Activated CD4-positive, CD25-positive, alpha-beta regulatory T cell treated with anti-CD3 and anti-CD28 coated beads, Interleukin-2, amount 50 U/mL, for 16 hours (primary cell): ENCODE results near the gene FBXO17.
"Not testable (repeated sequence)": the region's sequence is repeated elsewhere in the genome, so short reads cannot be mapped to it uniquely, and the experiment has no call there.

Experiments used
- DNase-seq: peaks from one replicate; pipeline ENCODE4 v3.0.0-alpha.2; 2020; ENCODE audit warnings: low read depth, low spot score

Gene FBXO17

DNA sequence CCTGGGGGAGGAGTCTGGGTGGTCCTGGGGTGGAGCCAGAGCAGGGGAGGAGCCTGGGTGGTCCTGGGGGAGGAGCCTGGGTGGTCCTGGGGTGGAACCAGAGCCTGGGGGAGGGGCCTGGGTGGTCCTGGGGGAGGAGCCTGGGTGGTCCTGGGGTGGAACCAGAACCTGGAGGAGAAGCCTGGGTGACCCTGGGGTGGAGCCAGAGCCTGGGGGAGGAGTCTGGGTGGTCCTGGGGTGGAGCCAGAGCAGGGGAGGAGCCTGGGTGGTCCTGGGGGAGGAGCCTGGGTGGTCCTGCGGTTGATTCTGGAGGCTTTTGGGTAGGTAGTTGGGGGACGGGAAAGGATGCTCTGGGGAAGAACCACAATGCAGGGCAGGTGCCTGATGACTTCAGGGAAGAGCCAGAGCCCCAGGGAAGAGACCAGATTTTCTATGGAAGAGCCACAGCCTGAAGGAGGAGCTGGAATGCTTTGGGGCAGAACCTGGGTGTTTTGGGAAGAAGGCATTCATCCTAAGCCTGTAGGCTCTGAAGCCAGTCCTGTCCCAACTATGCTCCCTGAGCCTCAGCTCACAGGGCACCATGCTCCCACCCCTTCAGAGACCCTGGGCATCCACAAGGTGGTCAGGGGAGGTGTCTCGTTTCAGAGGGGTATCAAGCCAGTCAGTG, 29.8 kb downstream of the FBXO17 start:
- DNase-seq, result no peak

DNA sequence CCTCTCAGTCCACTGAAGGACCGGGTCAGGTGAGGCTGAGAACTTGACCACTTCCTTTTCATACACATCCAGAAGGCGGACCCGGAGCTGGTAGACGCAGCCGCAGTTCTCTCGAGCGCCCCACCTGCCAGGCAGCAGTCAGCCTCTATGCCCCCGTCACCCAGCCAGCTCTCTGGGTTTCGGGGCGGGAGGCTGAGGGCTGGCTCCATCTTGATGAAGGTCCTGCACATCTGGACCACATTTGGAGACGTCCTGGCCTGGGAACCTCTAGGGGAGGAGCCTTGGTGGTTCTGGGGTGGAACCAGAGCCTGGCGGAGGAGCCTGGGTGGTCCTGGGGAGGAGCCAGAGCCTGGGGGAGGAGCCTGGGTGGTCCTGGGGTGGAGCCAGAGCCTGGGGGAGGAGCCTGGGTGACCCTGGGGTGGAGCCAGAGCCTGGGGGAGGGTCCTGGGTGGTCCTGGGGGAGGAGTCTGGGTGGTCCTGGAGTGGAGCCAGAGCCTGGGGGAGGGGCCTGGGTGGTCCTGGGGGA, 30.5 kb downstream of the FBXO17 start:
- no peak for DNase-seq

DNA sequence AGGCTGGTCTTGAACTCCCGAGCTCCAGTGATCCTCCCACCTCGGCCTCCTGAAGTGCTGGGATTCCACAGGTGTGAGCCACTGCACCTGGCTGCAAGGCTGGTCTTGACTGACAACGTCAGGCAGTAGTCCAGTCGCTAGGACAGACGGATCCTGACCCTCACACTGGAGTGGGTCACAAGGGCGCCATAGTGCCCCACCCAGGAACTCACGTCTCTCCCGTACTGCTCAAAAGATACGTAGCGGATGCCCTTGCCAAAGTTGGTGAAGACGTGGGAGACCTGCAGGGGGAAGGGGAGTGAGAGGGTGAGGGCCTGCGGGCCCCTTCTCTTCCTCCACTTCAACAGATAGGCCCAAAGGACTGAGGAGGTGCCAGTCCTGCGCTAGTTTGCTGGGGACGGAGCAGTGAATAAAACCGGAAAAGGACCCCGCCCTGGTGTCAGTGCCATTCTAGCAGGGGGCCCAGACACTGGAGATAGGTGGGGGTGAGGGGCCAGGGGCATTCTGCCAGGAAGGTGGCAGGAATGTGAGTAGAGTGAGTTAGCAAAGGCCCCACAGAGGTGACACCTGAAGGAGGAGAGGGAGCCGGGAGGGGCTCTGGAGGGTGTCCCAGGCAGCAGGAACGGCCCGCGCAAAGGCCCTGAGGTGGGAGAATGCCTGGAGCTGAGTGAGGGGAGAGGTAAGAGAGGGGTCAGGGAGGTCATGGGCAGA, 32.9 kb downstream of the FBXO17 start:
- no peak for DNase-seq

DNA sequence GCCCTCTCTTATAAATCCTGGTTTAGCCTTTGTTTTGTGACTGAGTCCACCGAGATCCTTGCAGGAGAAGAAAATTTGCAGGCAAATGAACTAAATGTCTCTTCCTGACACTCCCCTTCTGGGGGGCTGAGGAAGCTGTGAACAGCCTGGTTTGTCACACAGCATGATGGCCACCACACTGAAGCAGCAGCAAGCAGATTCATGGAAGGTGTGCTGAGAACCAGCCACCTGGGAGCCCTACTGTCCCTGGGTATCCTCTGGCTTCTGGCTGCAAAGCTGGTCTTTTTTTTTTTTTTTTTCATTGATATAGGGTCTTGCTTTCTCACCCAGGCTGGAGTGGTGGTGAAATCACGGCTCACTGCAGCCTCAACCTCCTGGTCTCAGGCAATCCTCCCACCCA, 33.6 kb downstream of the FBXO17 start:
- DNase-seq, result no peak

DNA sequence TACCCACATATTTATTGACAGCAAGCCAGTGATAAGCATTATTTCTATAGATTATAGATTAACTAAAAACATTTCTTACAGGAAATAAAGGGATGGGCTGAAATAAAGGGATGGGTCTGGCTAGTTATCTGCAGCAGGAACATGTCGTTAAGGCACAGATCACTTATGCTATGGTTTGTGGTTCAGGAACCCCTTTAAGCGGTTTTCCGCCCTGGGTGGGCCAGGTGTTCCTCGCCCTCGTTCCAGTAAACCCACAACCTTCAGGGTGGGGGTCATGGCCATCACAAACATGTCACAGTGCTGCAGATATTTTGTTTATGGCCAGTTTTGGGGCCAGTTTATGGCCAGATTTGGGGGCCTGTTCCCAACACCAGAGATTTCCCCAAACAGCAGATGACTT, 34.1 kb downstream of the FBXO17 start:
- not testable (repeated sequence) for DNase-seq

DNA sequence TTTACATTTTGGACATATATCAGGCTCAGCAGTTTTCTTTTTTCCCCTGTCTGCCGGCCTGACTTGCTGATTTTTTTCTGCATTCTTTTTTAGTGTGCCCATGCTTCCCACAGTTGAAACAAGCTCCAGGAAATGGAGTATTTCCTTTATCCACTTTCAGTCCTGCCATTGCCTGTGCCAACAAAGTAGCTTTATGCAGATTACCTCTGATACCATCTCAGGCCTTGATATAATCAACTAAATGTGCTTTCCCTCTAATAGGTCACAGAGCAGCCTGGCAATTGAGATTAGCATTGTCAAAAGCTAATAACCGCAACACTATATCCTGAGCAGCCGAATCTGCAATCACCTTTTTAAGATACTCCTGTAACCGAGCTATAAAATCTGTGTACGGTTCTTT, 35.6 kb downstream of the FBXO17 start:
- DNase-seq, result no peak

DNA sequence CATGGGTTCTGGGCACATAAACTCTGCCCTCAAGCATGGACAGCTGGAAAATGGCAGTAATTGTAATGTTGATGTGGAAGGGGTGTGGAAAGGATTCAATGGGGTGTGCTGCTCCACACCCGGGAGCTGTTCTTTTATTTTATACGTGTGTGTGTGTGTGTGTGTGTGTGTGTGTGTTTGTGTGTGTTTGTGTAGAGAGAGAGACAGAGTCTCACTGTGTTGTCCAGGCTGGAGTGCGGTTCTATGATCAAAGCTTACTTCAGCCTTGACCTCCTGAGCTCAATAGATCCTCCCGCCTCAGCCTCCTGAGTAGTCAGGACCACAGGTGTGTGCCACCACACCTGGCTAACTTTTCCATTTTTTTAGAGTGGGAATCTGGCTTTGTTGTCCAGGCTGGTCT, 42.0 kb downstream of the FBXO17 start:
- no peak for DNase-seq

DNA sequence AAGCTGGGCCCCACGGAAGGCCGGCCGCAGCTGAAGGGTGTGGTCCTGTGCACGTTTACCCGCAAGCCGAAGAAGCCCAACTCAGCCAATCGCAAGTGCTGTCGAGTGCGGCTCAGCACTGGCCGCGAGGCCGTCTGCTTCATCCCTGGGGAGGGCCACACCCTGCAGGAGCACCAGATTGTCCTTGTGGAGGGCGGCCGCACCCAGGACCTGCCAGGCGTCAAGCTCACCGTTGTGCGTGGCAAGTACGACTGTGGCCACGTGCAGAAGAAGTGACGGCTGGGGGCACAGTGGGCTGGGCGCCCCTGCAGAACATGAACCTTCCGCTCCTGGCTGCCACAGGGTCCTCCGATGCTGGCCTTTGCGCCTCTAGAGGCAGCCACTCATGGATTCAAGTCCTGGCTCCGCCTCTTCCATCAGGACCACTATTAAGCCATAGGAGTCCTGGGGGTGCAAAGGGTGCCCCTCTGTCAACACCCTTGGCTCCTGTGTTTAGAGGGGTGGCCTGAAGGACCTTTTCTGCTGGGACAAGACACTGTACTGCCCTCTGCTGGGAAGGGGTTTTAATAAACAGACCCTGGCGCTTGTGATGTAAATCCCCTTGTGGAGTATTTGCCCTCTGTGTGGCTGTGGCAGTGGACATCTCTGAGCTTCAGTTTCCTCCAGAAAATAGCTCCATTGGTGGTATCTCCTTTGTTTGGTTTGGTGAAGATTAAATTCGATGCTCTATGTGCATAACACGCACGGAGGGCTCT, 42.9 kb downstream of the FBXO17 start:
- DNase-seq, result no peak

DNA sequence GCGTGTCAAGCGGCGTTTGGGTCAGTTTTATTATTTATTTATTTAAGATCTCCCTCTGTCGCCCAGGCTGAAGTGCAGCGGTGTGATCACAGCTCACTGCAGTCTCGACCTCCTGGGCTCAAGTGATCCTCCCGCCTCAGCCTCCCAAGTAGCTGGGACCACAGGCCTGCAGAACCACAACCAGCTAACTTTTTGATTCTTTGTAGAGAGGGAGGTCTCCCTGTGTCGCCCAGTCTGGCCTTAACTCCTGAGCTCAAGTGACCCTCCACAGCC, 44.1 kb downstream of the FBXO17 start:
- DNase-seq, result no peak

DNA sequence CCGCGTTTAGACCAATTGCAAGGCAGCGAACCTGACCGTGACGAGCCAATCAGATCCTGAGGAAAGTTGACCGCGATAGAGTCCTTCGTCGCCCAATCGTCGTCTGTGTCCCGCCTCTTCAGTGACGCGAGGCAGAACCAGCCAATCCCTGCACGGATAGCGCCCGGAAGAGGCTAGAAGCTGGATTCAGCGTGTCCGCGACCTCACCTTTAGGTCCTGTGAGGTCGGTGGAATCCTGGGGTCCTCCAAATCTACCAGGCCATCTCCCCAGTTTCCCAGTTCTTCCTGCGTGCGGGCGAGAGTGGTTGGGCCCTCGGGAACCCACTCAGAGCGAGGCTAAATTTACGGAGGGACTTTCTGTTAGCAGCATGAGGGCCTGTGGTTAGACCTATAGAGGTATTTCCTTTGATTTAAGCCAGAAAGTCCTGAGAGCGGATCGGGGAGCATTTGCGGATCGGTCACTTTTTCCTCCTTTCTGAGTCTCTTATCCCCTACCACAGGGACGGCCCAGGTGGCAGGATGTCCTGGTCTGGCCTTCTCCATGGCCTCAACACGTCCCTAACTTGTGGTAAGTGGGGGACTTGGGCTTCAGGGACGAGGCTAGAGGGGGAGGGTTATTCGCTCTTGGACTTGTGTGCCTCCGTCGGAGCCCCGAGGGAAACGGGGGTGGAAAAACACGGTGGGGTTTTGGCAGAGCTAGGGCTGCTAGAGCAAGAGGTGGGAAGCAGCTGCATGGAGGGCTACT, 44.6 kb downstream of the FBXO17 start, which contains the start of gene MRPS12:
MRPS12 (plus strand) TSS at position 169 of the 745 bp plus-strand sequence; CDS start at position 520, 351 bp downstream.
- peak; percentile 97 for DNase-seq

DNA sequence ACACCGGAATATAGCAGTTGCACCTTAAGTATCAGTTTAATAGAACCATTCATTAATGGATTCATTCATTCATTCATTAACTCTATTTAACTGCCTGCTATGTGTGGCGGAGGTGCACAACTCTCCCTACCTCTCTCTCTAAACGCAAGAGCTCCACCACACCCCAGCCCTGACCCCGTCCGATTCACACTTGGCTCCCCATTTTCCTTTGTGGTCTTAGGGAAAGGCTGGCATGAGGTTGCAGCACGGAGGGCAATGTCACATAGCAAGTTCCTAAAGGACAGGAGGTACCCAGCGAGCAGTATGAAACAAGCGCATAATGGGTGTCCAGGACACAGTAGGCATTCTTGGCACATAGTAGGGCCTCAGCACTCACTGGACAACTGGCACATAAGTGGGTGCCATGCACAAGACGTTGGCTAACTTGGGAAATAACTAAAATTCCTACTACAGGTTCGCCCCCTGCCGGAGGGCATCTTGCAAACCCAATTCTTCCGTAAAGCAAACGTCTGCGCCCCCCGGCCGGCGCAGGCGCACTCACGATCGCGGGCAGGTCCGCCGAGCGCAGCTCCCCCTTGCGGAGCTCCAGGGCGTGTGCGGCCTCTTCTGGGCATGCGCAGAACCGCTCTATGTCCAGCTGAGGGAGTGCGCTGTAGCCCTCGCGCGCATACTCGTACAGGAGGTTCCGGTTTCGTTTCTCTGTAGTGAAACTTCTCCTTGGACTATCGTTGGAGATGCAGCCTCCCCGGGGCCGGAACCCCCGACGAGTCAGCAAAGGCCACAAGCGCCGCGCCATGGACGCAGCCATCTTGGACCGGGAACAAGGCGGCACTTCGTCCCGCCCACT, 45.4 kb downstream of the FBXO17 start, which contains the start of gene SARS2:
SARS2 (minus strand) TSS at position 835 of the 847 bp plus-strand sequence; CDS start at position 808, 27 bp downstream.
- DNase-seq, result peak; percentile 84

DNA sequence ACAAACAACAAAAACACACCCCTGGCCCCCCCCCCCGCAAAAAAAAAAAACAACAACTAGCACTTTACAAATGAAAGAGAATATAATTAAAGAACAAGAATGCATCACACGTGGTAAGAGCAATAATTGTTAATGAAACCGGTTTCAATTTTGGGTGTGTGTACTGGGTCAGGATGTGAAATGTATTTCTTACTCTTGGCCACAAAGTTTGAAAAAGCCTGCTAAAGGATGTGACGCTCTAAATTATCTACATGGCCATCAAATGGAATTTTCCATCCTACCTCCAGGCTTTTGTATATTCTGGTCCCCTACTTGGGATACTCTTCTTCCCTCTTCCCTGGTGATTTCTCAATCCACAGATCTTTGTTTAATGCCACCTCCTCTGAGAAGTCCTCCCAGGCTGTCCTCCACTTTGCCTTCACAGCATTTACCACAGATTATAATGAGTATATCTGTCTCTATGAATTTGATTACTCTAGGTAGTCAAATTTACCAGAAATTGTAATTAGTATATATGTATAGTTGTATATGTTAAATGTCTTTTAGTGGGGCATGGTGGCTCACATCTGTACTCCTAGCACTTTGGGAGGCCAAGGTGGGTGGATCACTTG, 47.0 kb downstream of the FBXO17 start:
- no peak for DNase-seq

DNA sequence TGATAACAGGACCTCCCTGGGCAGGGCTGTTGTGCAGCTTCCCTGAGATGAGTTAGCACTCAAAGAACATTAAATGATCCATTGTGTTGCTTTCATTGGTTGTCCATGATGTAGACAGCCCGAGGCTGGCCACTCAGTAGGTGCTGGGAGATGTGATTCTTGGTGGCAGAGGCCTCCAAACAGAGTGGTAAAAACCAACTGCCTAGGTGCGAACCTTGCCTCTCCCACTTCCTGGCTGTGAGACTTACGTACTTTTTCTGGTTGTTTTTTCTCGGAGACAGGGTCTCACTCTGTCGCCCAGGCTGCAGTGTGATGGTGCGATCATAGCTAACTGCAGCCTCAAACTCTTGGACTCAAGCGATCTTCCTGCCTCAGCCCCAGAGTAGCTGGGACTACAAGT, 51.2 kb downstream of the FBXO17 start:
- no peak for DNase-seq

DNA sequence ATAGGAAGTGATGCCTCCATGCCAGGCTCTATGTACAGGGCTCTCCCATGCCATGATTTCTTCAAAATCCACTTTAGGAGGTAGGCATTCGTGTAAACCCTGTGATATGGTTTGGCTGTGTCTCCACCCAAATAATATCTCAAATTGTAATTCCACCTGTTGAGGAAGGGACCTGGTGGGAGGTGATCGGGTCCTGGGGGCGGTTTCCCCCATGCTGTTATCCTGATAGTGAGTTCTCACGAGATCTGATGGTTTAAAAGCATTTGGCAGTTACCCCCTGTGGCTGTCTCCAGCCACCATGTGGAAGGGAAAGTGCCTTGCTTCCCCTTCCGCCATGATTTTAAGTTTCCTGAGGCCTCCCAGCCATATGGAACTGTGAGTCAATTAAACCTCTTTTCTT, 53.1 kb downstream of the FBXO17 start:
- no peak for DNase-seq

DNA sequence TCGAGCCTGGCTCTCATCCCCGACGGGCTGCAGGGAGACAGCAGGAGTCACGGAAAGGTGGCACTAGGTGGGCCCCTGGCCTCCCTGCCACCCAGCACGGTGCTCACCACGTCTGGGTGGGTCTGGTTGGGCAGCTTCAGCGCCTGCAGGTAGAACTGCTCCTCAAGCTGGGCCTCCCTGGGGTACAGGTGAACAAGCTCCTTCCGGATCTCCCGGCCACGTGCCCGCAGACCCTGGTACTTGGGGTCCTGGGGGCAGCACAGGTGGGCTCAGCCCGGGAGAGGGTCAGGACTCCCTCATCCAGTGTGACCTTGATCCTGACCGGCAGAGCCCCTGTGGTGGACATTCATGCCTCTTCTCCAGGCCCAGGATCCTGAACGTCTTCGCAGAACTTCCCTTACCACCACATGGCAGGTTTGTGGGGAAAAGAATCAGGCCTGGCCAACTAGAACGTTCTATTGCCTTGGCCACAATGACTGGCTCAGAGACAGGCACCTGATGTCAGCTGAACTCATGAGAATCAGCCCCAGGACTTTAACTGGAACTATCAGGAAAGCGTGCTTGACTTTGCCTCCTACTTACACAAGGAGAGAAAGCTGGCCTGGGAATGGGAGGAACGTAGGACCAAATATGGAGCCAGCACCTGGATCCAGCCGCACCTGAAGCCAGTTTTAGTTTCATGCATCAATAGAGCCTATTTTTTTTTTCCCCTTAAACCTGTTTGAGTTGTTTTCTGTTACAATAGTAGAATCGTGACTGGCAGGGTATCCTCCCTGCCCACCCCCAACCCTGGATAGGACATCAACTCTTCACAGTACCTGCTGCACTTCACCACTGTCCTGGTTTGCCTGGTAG, 53.9 kb downstream of the FBXO17 start:
- no peak for DNase-seq

DNA sequence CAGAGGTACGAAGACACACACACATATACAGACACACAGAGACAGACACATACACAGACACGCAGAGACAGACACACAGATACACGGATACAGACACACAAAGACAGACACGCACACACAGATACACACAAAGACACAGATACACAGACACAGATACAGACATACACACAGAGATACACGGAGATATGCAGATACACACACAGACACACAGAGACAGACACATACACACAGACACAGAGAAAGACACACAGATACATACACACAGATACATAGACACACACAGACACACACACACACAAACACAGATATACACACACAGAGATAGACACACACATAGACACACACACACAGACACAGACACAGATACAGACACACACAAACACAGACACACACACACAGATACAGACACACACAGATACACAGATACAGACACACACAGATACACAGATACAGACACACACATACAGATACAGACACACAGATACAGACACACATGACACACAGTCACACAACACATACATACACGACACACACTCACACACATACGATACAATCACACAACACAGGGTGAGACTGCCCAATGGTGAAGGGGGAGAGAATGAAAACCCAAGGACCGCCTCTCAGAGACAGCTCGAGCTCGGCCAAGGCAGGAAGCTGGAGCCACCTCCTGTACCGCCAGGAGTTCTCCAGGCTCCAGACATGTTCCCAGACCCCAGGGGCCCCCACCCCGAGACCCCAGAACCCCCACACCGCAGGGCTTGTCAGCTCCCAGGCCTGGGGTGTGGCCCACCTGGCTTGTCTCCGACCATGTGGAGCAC, 54.7 kb downstream of the FBXO17 start:
- DNase-seq, result no peak

DNA sequence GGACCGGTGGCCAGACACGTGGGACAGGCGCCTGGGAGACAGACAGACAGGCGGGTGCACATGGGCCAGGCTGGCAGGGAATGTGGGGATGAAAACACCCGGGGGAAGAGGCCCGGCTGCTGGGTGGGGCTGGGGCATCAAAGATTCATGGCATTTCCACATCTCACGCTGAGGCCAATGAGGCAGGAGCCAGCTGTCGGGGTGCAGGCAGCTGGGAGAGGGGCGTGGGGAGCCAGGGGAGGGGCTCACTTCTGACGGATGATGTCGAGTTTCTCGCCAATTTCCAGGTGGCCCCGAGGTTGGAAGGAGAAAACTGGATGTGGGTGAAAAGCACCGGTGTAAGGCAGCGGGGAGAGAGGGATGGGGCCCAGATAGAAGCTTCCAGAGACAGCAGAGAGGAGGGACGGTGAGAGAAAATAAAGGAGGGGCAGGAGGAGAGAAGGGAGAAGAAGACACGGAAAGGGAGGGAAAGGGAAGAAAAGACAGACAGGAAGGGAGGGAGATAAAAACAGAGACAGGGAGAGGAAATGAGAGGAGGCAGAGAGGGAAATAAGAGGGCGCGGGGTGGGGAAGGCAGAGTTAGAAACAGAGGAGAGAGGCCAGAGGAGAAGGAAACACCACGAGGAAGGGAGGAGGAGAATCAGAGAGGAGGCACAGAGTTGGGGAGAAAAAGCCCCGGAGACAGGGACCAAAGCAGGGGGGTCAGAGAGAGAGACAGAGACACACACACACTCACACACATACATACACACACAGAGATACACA, 55.5 kb downstream of the FBXO17 start:
- DNase-seq, result no peak

DNA sequence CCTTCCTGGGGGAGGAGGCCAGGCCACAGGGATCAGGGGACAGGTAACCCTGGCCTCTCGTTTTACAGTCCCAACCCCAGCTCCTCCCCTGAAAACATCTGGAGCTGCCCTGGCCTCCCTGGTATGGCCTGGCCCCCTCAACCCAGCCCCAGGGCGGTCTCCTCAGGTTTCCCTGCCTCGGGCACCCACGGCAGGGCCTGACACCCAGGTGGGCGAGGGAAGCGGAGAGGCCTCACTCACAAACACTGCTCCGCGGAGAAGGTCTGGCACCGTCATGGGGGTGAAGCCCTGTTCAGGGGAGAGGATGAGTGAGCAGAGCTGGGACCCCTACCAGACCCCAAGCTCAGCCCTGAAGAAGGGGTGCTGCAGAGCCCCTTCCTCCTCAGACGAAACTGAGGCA, 57.0 kb downstream of the FBXO17 start:
- no peak for DNase-seq
